Smooth muscle cell of the pulmonary artery (primary cell): Measurements from ENCODE around the gene FAM3C. TPM values are rescaled to one million over a fixed set of nuclear protein-coding genes. Genes with fewer than 3 reads are reported as not detected.

Experiments used
- total RNA-seq: library from RNA; depleted of rRNA; stranded (reverse); fragments of >200 nt; gene quantifications from 2 replicates; pipeline ENCODE4 v1.2.3, GENCODE V29; 2014

The FAM3C gene
- 75.6 and 106 TPM in 2 replicates for total RNA-seq

DNA sequence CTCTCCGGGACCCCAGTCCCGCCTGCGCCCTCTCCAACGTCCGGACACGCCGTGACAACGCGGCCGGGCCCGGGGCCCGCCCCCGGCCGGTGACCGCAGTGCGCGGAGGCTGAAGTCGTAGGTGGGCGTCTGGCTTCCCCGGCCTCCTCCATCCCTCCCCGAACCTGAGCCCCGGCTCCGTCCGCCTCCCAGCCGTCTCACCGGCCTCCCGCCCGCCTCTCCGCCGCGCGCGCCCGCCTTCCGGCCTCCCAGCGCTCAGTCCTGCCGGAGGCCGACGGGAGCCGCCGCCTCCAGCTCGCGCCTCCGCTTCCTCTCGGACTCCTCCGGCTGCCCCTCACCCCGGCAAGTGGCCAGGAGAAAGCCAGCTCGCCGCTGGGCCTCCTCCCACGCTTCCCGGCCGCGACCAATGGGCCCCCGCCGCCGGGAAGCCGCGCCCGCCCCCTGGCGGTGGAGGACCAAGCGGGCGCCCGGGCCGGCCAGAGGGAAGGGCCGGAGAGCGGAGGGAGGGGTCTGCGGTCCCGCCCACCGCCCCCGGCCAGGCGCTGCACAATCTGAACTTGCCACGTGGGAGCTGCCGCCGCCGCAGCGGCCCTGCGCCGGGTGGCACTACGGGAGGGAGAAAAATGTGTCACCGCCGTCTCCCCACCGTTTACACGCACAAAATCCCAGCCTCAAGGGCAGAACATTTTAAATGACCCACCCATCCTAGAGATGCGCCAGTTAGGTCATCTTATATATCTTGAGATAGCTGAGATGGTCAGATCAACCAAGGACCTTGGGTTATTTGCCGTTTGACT is at the start of gene FAM3C:
Gene FAM3C, minus strand, starts transcription at position 348 of the 797 bp plus-strand sequence. CDS start 13,339 bp downstream, outside the sequence.

DNA sequence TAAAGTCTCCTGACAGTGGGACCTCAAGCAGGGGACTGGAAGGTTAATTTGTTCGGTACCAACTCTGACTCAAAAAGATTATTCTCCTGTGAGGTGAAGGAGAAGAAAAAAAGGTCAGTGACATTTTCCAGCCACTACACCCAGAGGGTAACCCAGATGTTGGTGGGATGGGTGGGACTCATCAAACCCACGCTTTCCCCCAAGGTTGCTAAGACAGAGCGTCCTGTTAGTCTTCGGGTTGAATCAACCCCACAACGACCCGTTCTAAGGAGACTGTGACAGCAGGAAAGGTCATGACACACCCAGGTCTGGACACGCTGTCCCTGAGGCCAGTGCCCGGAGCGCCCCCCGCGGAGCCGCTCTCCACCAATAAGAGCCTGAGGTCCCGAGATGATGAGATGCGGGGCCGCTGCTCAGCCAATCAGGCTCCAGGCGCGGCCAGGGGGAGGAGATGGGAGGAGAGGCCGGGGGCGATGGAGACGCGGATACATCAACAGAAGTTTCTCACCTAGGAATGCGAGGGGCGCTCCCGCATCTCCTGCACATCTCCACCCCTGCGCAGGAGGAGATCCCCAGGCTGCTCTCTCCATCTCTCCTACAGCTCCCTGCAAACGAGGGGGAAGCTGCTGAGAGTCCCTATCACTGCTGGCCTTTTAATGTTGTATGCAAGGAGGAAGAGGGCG is 67.5 kb downstream of the FAM3C start, which contains the start of gene WNT16:
Gene WNT16, plus strand, starts transcription at position 493 of the 683 bp plus-strand sequence. CDS start 293 bp downstream, outside the sequence.

Other genes starting within 250 kb of the FAM3C start
- gene WNT16, start 67.3 kb downstream of the FAM3C start, total RNA-seq: 0.33 TPM in 1 of 2 replicates, not detected in the other